Neural cell (in vitro differentiated cells): Measurements from ENCODE around the gene REPS1.

Experiments
- CTCF ChIP-seq: fragments of 450-650 bp; IDR thresholded peaks from 2 replicates; pipeline ENCODE4 v1.5.1; 2014; ENCODE audit warnings: antibody characterized with exemption, mild to moderate bottlenecking, moderate library complexity; ENCODE audit not compliant: poor library complexity, severe bottlenecking
- EP300 ChIP-seq: fragments of 450-650 bp; conservative IDR thresholded peaks from 2 replicates; pipeline ENCODE4 v1.6.1; 2014; ENCODE audit warnings: antibody characterized with exemption, mild to moderate bottlenecking, moderate library complexity; ENCODE audit not compliant: poor library complexity, severe bottlenecking
- EZH2 ChIP-seq: fragments of 200-600, 300-800 bp; shearing (Covaris generic), sonication (generic); IDR thresholded peaks from 2 replicates; pipeline ENCODE4 v1.6.1; 2014; ENCODE audit warnings: antibody characterized with exemption, low read length, borderline replicate concordance, mild to moderate bottlenecking; ENCODE audit not compliant: insufficient read depth, poor library complexity, severe bottlenecking
- POLR2AphosphoS5 ChIP-seq: IDR thresholded peaks from 2 replicates; pipeline ENCODE4 v1.6.1; 2012
- REST ChIP-seq: IDR thresholded peaks from 2 replicates; pipeline ENCODE4 v1.6.1; 2012; ENCODE audit warnings: borderline replicate concordance
- SMC3 ChIP-seq: fragments of 450-650 bp; conservative IDR thresholded peaks from 2 replicates; pipeline ENCODE4 v1.6.1; 2014; ENCODE audit warnings: antibody characterized with exemption, mild to moderate bottlenecking, moderate library complexity; ENCODE audit not compliant: poor library complexity

GRCh38 chr6:138891255-138891986 lies 96.6 kb downstream of the REPS1 start:
- TF ChIP-seq POLR2AphosphoS5 (no peak), CTCF (no peak), EZH2 (no peak), SMC3 (no peak), EP300 (no peak), REST (no peak)
